Forelimb muscle (tissue), 1 donor: ENCODE data around the gene MINDY2. TPM values are rescaled to one million over a fixed set of nuclear protein-coding genes. Genes with fewer than 3 reads are reported as not detected.
"Not testable (repeated sequence)": the region's sequence is repeated elsewhere in the genome, so short reads cannot be mapped to it uniquely, and the experiment has no call there.

Experiments
- DNase-seq: peaks from one replicate; pipeline ENCODE4 v3.0.0-alpha.2; 2013; ENCODE audit warnings: low read depth
- polyA plus RNA-seq: library from polyadenylated mRNA; unstranded; fragments of 120-200 nt; gene quantifications from one replicate; pipeline ENCODE4 v1.2.1, GENCODE V29; 2013; ENCODE audit not compliant: insufficient read length

MINDY2 gene
- polyA plus RNA-seq, 1 donor, result 7.9 TPM

GRCh38 chr15:58830556-58830955 lies 59.5 kb downstream of the MINDY2 start:
- DNase-seq, result no peak

GRCh38 chr15:58833681-58834426 lies 62.8 kb downstream of the MINDY2 start:
- DNase-seq, result not testable (repeated sequence)

- DNase-seq, result no peak
These were observed 68.4 kb downstream of the MINDY2 start for GRCh38 chr15:58839485-58839884.

- no peak for DNase-seq
These were observed 68.9 kb downstream of the MINDY2 start for GRCh38 chr15:58840048-58840447.

GRCh38 chr15:58842713-58843396 lies 71.8 kb downstream of the MINDY2 start:
- no peak for DNase-seq

GRCh38 chr15:58851205-58851604 lies 80.1 kb downstream of the MINDY2 start:
- DNase-seq, result not testable (repeated sequence)

- DNase-seq, result no peak
These were observed 81.2 kb downstream of the MINDY2 start for GRCh38 chr15:58852347-58852746.

- DNase-seq, result no peak
These were observed 83.5 kb downstream of the MINDY2 start for GRCh38 chr15:58854593-58854992.

- DNase-seq, result no peak
These were observed 85.0 kb downstream of the MINDY2 start for GRCh38 chr15:58856086-58856485.

GRCh38 chr15:58856621-58857020 lies 85.5 kb downstream of the MINDY2 start:
- not testable (repeated sequence) for DNase-seq

GRCh38 chr15:58862326-58862725 lies 91.2 kb downstream of the MINDY2 start:
- DNase-seq, result no peak

GRCh38 chr15:58864602-58865424 lies 93.7 kb downstream of the MINDY2 start:
- DNase-seq, result no peak

GRCh38 chr15:58865425-58865880 lies 94.4 kb downstream of the MINDY2 start:
- DNase-seq, result no peak

- DNase-seq, result no peak
These were observed 96.8 kb downstream of the MINDY2 start for GRCh38 chr15:58867926-58868325.

GRCh38 chr15:58870451-58870850 lies 99.3 kb downstream of the MINDY2 start:
- no peak for DNase-seq

GRCh38 chr15:58873267-58873666 lies 102.2 kb downstream of the MINDY2 start:
- no peak for DNase-seq

GRCh38 chr15:58875343-58875742 lies 104.2 kb downstream of the MINDY2 start:
- no peak for DNase-seq

- DNase-seq, result no peak
These were observed 105.4 kb downstream of the MINDY2 start for GRCh38 chr15:58876306-58877106.

GRCh38 chr15:58877999-58878825 lies 107.1 kb downstream of the MINDY2 start:
- DNase-seq, result no peak

GRCh38 chr15:58880320-58880719 lies 109.2 kb downstream of the MINDY2 start:
- no peak for DNase-seq

GRCh38 chr15:58882243-58882642 lies 111.1 kb downstream of the MINDY2 start:
- DNase-seq, result no peak
